Ascending aorta (tissue), 2 donors: ENCODE results near the gene ARHGAP36. TPM values are rescaled to one million over a fixed set of nuclear protein-coding genes. Genes with fewer than 3 reads are reported as not detected.

Source experiments
- DNase-seq, 2 donors: peaks; one replicate each; pipeline ENCODE4 v3.0.0-alpha.2; 2019; ENCODE audit warnings: low spot score in 2 of 2
- H3K27ac ChIP-seq, 2 donors: fragments of 200-600 bp; sonication (generic); one replicate each; pipeline ENCODE4 v1.5.1; 2016 to 2017; ENCODE audit warnings: mild to moderate bottlenecking in 1 of 2
- H3K27me3 ChIP-seq: fragments of 200-600 bp; sonication (generic); one replicate; pipeline ENCODE4 v1.5.1; 2017
- H3K36me3 ChIP-seq, 2 donors: fragments of 200-600 bp; sonication (generic); one replicate each; pipeline ENCODE4 v1.5.1; 2016
- H3K4me1 ChIP-seq, 2 donors: fragments of 200-600 bp; sonication (generic); one replicate each; pipeline ENCODE4 v1.5.1; 2016 to 2017; ENCODE audit warnings: mild to moderate bottlenecking in 1 of 2
- H3K4me3 ChIP-seq, 2 donors: fragments of 200-600 bp; sonication (generic); one replicate each; pipeline ENCODE4 v1.5.1; 2016 to 2017; ENCODE audit warnings: mild to moderate bottlenecking in 1 of 2
- H3K9me3 ChIP-seq, 2 donors: fragments of 200-600 bp; sonication (generic); one replicate each; pipeline ENCODE4 v1.5.1; 2016
- intact Hi-C: fragments of 100-400 bp; cut with DNase I; formaldehyde crosslinking; loops from one replicate; pipeline ENCODE4 v1.15.1; 2023
- total RNA-seq: library from RNA; depleted of rRNA; stranded (reverse); fragments of >200 nt; gene quantifications from one replicate; pipeline ENCODE4 v1.1.0, GENCODE V29; 2016
- TF ChIP-seq, protein P1 (sequence below), 3 experiments: fragments of 200-600 bp in 2 of 3; fragments of 450-650 bp in 1 of 3; sonication (generic) in 2 of 3; IDR thresholded peaks; one replicate each; pipeline ENCODE4 v1.5.1; 2016 to 2019; ENCODE audit warnings: antibody characterized with exemption in 3 of 3, mild to moderate bottlenecking in 1 of 3, moderate library complexity in 1 of 3

Gene ARHGAP36
- total RNA-seq, 1 donor from 2014 or later: not detected

- intact Hi-C loops: no loop called here
- H3K36me3 ChIP-seq: no peaks in the 10 kb centered on the region
- TF ChIP-seq, protein P1, sequence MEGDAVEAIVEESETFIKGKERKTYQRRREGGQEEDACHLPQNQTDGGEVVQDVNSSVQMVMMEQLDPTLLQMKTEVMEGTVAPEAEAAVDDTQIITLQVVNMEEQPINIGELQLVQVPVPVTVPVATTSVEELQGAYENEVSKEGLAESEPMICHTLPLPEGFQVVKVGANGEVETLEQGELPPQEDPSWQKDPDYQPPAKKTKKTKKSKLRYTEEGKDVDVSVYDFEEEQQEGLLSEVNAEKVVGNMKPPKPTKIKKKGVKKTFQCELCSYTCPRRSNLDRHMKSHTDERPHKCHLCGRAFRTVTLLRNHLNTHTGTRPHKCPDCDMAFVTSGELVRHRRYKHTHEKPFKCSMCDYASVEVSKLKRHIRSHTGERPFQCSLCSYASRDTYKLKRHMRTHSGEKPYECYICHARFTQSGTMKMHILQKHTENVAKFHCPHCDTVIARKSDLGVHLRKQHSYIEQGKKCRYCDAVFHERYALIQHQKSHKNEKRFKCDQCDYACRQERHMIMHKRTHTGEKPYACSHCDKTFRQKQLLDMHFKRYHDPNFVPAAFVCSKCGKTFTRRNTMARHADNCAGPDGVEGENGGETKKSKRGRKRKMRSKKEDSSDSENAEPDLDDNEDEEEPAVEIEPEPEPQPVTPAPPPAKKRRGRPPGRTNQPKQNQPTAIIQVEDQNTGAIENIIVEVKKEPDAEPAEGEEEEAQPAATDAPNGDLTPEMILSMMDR (IDR thresholded peaks at IDR 0.05): no peak
- DNase-seq: no peak
- H3K9me3 ChIP-seq: no peaks in the 10 kb centered on the region
- no peak overlapping the region for H3K4me3 ChIP-seq
- H3K4me1 ChIP-seq: no peaks in the 10 kb centered on the region
- H3K27me3 ChIP-seq: no peaks in the 10 kb centered on the region
- H3K27ac ChIP-seq: no peak overlapping the region
Measured at GRCh38 chrX:131040781-131041180, 17.4 kb upstream of the ARHGAP36 start.

DNA sequence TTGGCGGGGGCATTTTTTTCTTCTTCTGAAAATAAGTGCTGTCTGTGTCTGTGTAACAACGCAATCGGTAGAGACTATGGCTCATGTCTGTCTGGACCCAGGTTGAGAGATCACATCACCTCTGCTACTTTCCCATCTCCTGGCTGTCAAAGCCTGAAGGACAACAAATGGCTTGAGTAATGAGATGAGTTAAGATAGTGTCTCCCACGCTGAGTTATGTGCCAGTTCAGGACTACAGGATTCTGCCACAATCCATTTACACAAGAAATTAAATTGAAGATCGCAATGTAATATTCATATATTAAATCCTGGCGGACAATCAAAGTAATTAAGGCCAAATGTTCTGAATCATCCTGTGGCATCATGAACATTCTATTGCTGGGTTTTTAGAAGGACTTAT lies 16.5 kb upstream of the ARHGAP36 start:
- no peaks in the 10 kb centered on the region for H3K4me1 ChIP-seq
- no peak for DNase-seq
- TF ChIP-seq, protein P1 (IDR thresholded peaks at IDR 0.05): no peak
- H3K36me3 ChIP-seq: no peaks in the 10 kb centered on the region
- H3K27ac ChIP-seq: no peak overlapping the region
- intact Hi-C loops: no loop called here
- no peaks in the 10 kb centered on the region for H3K27me3 ChIP-seq
- no peak overlapping the region for H3K4me3 ChIP-seq
- H3K9me3 ChIP-seq: no peaks in the 10 kb centered on the region

DNA sequence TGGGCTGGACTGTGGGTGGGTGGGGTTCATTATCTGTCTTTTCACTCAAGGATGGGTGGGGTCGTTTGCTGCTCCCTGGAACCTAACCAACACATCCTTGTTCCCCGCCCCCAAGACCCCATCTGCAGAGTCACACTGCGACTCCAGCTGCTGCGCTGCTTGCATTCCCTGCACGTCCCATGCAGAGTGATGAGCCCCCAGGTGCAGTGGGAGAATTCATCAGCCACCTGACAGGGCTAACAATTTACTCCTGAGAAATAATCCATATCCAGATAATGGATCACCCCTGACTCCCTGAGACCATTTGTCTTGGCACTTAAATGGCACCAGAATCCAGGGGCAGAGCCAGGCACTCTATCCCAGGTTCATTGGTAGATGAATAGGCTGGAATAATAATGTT lies 12.4 kb upstream of the ARHGAP36 start:
- TF ChIP-seq, protein P1 (IDR thresholded peaks at IDR 0.05): no peak
- Histone ChIP-seq H3K9me3 (no peaks in the 10 kb centered on the region), H3K36me3 (no peaks in the 10 kb centered on the region), H3K27me3 (no peaks in the 10 kb centered on the region), H3K27ac (no peak overlapping the region), H3K4me3 (no peak overlapping the region), H3K4me1 (no peaks in the 10 kb centered on the region)
- intact Hi-C loops: no loop called here
- DNase-seq: no peak

DNA sequence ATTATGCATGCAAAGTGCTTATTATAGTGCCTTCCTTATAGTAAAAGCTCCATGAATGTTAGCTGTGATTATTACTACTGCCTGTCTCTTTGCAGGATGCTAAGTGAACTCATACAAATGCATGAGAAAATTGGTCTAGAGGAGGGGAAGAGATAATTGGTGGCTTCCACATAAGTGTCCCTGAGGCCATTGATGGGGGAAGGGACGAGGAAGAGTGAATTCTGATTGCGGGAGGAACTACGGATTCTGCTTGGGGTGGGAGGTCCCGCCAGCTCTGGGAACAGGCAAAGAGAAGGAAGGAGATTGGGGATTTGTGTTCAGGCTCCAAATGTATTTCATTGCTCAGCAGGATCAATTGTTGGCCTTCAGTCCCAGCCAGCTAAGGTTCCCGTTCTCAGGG lies 11.6 kb upstream of the ARHGAP36 start:
- Histone ChIP-seq H3K9me3 (no peaks in the 10 kb centered on the region), H3K27ac (no peak overlapping the region), H3K4me3 (no peak overlapping the region), H3K36me3 (no peaks in the 10 kb centered on the region), H3K4me1 (no peaks in the 10 kb centered on the region), H3K27me3 (no peaks in the 10 kb centered on the region)
- TF ChIP-seq, protein P1 (IDR thresholded peaks at IDR 0.05): no peak
- DNase-seq: no peak
- intact Hi-C loops: no loop called here

DNA sequence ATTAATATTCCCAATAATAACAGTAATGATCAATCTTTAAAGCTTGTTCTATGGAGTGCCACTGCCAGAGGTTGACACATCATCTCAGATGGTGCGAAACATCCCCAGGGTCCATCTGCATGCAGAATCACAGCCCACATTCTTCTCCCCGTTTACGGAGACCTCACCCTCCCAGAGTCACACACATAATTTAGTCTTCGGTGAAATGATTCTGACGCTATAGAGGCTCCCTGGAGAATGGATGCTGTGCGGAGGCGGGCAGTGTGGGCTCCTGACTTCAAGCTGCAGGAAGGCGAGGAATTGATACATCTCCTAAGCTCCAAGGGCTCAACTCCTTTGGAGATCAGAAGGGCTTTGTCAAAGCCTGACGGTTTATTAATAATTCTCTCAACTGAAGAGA lies 11.0 kb upstream of the ARHGAP36 start:
- TF ChIP-seq, protein P1 (IDR thresholded peaks at IDR 0.05): no peak
- no peak for DNase-seq
- Histone ChIP-seq H3K27me3 (no peaks in the 10 kb centered on the region), H3K9me3 (no peaks in the 10 kb centered on the region), H3K4me3 (no peak overlapping the region), H3K36me3 (no peaks in the 10 kb centered on the region), H3K27ac (no peak overlapping the region), H3K4me1 (no peaks in the 10 kb centered on the region)
- intact Hi-C loops: no loop called here

DNA sequence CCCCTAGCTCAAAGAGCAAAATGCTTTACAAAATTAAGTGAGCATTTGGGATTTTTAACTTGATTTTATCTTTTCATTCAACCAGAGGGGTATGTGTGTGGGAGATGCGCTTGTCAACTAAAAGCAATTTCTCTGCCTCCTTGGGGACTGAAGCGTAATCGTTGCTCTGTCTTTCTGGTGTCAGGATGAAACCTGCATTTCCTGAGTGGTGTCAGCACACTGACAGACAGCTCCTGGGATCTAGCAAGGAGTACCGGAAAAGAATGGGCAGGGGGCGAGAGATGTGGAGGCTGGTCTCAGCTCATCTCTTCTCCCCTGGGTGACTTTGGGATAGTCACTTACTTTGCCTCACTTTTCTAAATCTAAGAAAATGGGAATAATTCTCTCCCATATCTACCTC lies 5.1 kb upstream of the ARHGAP36 start:
- no peak overlapping the region for H3K4me3 ChIP-seq
- H3K27ac ChIP-seq: no peak overlapping the region
- H3K9me3 ChIP-seq: no peaks in the 10 kb centered on the region
- intact Hi-C loops: no loop called here
- no peaks in the 10 kb centered on the region for H3K36me3 ChIP-seq
- TF ChIP-seq, protein P1 (IDR thresholded peaks at IDR 0.05): no peak
- DNase-seq: no peak
- H3K27me3 ChIP-seq: no peaks in the 10 kb centered on the region
- H3K4me1 ChIP-seq: no peaks in the 10 kb centered on the region
